Measurements from ENCODE around the gene KIAA1191. TPM values are rescaled to one million over a fixed set of nuclear protein-coding genes. Genes with fewer than 3 reads are reported as not detected.
A peak's percentile ranks its signal among the peaks of the same experiment; 100 is the strongest.

The KIAA1191 gene
- total RNA-seq, 2 experiments from 2014 or later: 64.8 TPM

- peak in 2 of 14 experiments; percentile 2 to 38 for DNase-seq
- Mint-ChIP-seq H3K27ac (peak overlapping the region; percentile 87), H3K27me3 (no peaks in the 10 kb centered on the region), H3K4me3 (peak overlapping the region; percentile 96), H3K4me1 (ENCODE audit: low read depth) (peaks cover 48% of the 10 kb centered on the region), H3K9me3 (no peaks in the 10 kb centered on the region), H3K36me3 (ENCODE audit: low read depth) (peaks cover 44% of the 10 kb centered on the region)
- no peaks in the 10 kb centered on the region for H3K27me3 ChIP-seq (ENCODE audit: control insufficient read depth in 1 of 2, insufficient read depth in 2 of 2, low read length in 2 of 2)
- intact Hi-C loops (cut with DNase I, micrococcal nuclease): loop anchor here (1.0 to 2.0 kb wide), 2 partner anchors 27 to 56 kb away; partner anchors contain the start of genes HIGD2A (in 2 of the 2), NOP16 (in 2 of the 2) and CLTB (in 1 of the 2)
- peak overlapping the region; percentile 98 for H3K4me3 ChIP-seq (ENCODE audit: low read length)
- H3K27ac ChIP-seq (ENCODE audit: low read depth in 1 of 2, low read length in 2 of 2): peak overlapping the region; percentile 64 to 79
- POLR2A ChIA-PET: interaction anchor here (1.0 to 3.9 kb wide), 16 partner anchors 9 to 1843 kb away, joined by 3 to 77 read pairs (median 6); partner anchors contain the start of genes CLTB, FAF2, HIGD2A and HNRNPAB
- ATAC-seq (ENCODE audit: poor library complexity): no peak
- H3K9me3 ChIP-seq (ENCODE audit: control insufficient read depth in 1 of 2, insufficient read depth in 1 of 2, low read length in 2 of 2): no peaks in the 10 kb centered on the region
- H3K4me1 ChIP-seq (ENCODE audit: insufficient read depth, low read length): peaks cover 35% of the 10 kb centered on the region
- TF ChIP-seq CTCF (IDR thresholded peaks at IDR 0.05): no peak
- peaks cover 27% of the 10 kb centered on the region for H3K36me3 ChIP-seq (ENCODE audit: insufficient read depth, low read length)
- CTCF ChIA-PET: interaction anchor here (1.5 to 2.8 kb wide), 2 partner anchors 56 to 87 kb away, joined by 5 to 7 read pairs; partner anchors contain the start of genes CLTB and FAF2
Measured at GRCh38 chr5:176360894-176361436, 599 bp downstream of the KIAA1191 start.

- Histone ChIP-seq H3K27ac (ENCODE audit: low read depth in 1 of 2, low read length in 2 of 2) (no peak overlapping the region), H3K27me3 (ENCODE audit: control insufficient read depth in 1 of 2, insufficient read depth in 2 of 2, low read length in 2 of 2) (no peaks in the 10 kb centered on the region), H3K4me3 (ENCODE audit: low read length) (no peak overlapping the region), H3K9me3 (ENCODE audit: control insufficient read depth in 1 of 2, insufficient read depth in 1 of 2, low read length in 2 of 2) (no peaks in the 10 kb centered on the region), H3K4me1 (ENCODE audit: insufficient read depth, low read length) (peaks cover 30% of the 10 kb centered on the region), H3K36me3 (ENCODE audit: insufficient read depth, low read length) (peaks cover 40% of the 10 kb centered on the region)
- TF ChIP-seq CTCF (IDR thresholded peaks at IDR 0.05): no peak
- Mint-ChIP-seq H3K4me1 (ENCODE audit: low read depth) (peaks cover 46% of the 10 kb centered on the region), H3K9me3 (no peaks in the 10 kb centered on the region), H3K36me3 (ENCODE audit: low read depth) (peaks cover 56% of the 10 kb centered on the region), H3K27me3 (no peaks in the 10 kb centered on the region), H3K4me3 (peak overlapping the region; percentile 85), H3K27ac (peak overlapping the region; percentile 69)
- ATAC-seq (ENCODE audit: poor library complexity): no peak
- POLR2A ChIA-PET: interaction anchor here (1.1 to 3.9 kb wide), 2 partner anchors 30 to 178 kb away, joined by 3 to 77 read pairs; partner anchors contain the start of genes HIGD2A, NOP16 and RNF44
- CTCF ChIA-PET: interaction anchor here (0.8 to 1.1 kb wide), 2 partner anchors 238 to 630 kb away, joined by 3 to 4 read pairs; no protein-coding TSS in a partner anchor
- intact Hi-C loops (cut with DNase I, micrococcal nuclease): loop anchor here in 1 of 2 experiments (2.0 kb wide), 1 partner anchor 57 kb away; the partner anchor contains the start of gene CLTB
- DNase-seq: no peak
Measured at GRCh38 chr5:176359658-176360057, 1.9 kb downstream of the KIAA1191 start.

GRCh38 chr5:176356179-176356566 is 5.4 kb downstream of the KIAA1191 start:
- H3K4me3 ChIP-seq (ENCODE audit: low read length): no peak overlapping the region
- no peak overlapping the region for H3K4me3 Mint-ChIP-seq
- peaks cover 46% of the 10 kb centered on the region for H3K4me1 Mint-ChIP-seq (ENCODE audit: low read depth)
- intact Hi-C loops (cut with DNase I, micrococcal nuclease): no loop called here
- DNase-seq (no peak), ATAC-seq (ENCODE audit: poor library complexity) (no peak)
- H3K27ac ChIP-seq (ENCODE audit: low read depth in 1 of 2, low read length in 2 of 2): no peak overlapping the region
- H3K9me3 ChIP-seq (ENCODE audit: control insufficient read depth in 1 of 2, insufficient read depth in 1 of 2, low read length in 2 of 2): no peaks in the 10 kb centered on the region
- H3K36me3 Mint-ChIP-seq (ENCODE audit: low read depth): peaks cover 85% of the 10 kb centered on the region
- CTCF ChIA-PET: interaction anchor here (0.6 kb wide), 1 partner anchor 69 kb away, joined by 3 read pairs; no protein-coding TSS in a partner anchor
- no peaks in the 10 kb centered on the region for H3K27me3 Mint-ChIP-seq
- peaks cover 18% of the 10 kb centered on the region for H3K4me1 ChIP-seq (ENCODE audit: insufficient read depth, low read length)
- H3K27ac Mint-ChIP-seq: no peak overlapping the region
- no peak for TF ChIP-seq CTCF (IDR thresholded peaks at IDR 0.05)
- H3K27me3 ChIP-seq (ENCODE audit: control insufficient read depth in 1 of 2, insufficient read depth in 2 of 2, low read length in 2 of 2): no peaks in the 10 kb centered on the region
- POLR2A ChIA-PET: interaction anchor here (1.5 kb wide), 1 partner anchor 91 kb away, joined by 3 read pairs; no protein-coding TSS in a partner anchor
- H3K36me3 ChIP-seq (ENCODE audit: insufficient read depth, low read length): peaks cover 74% of the 10 kb centered on the region
- no peaks in the 10 kb centered on the region for H3K9me3 Mint-ChIP-seq

All from CD4-positive, alpha-beta T cell (primary cell).